CD14-positive monocyte (primary cell): Measurements from ENCODE around the gene GATA3. TPM values are rescaled to one million over a fixed set of nuclear protein-coding genes. Genes with fewer than 3 reads are reported as not detected.
A peak's percentile ranks its signal among the peaks of the same experiment; 100 is the strongest.

Source experiments
- DNase-seq, 3 donors: peaks; one replicate each; pipeline ENCODE4 v3.0.0-alpha.2; 2011 to 2022
- H2AFZ ChIP-seq: 2 replicates; pipeline ENCODE4 v1.6.0; 2012; ENCODE audit warnings: mild to moderate bottlenecking, low read depth, low read length, inconsistent platforms; ENCODE audit not compliant: insufficient read depth, poor library complexity, severe bottlenecking
- H3K27ac ChIP-seq, 2 donors: 1 replicate in 1 of 2; 2 replicates in 1 of 2; pipeline ENCODE4 v1.5.1; 2012 to 2013; ENCODE audit warnings: low read length in 2 of 2, control low read depth in 1 of 2, inconsistent platforms in 1 of 2, low read depth in 1 of 2, mild to moderate bottlenecking in 1 of 2
- H3K27me3 ChIP-seq, 2 donors: one replicate each; pipeline versions ENCODE4 v1.6.0 to v1.6.1; 2011 to 2013; ENCODE audit warnings: low read length in 2 of 2; ENCODE audit not compliant: control insufficient read depth in 2 of 2, insufficient read depth in 2 of 2
- H3K36me3 ChIP-seq, 2 donors: replicated peaks in 1 of 2; 1 replicate in 1 of 2; 2 replicates in 1 of 2; pipeline versions ENCODE4 v1.5.1 to v1.6.1; 2012 to 2013; ENCODE audit warnings: low read length in 2 of 2, control low read depth in 1 of 2, inconsistent platforms in 1 of 2, mild to moderate bottlenecking in 1 of 2; ENCODE audit not compliant: insufficient read depth in 2 of 2, control insufficient read depth in 1 of 2
- H3K4me1 ChIP-seq, 2 donors: 1 replicate in 1 of 2; 2 replicates in 1 of 2; pipeline versions ENCODE4 v1.5.1 to v1.6.1; 2012 to 2013; ENCODE audit warnings: low read length in 2 of 2, control low read depth in 1 of 2, inconsistent platforms in 1 of 2, mild to moderate bottlenecking in 1 of 2, moderate library complexity in 1 of 2; ENCODE audit not compliant: insufficient read depth in 2 of 2, control insufficient read depth in 1 of 2
- H3K4me2 ChIP-seq: replicated peaks from 2 replicates; pipeline ENCODE3; 2012; ENCODE audit warnings: low read length, moderate library complexity, mild to moderate bottlenecking; ENCODE audit not compliant: poor library complexity, severe bottlenecking; ENCODE audit errors: extremely low read depth
- H3K4me3 ChIP-seq, 3 experiments: fragments of 200-600 bp in 1 of 3; sonication (generic) in 1 of 3; replicated peaks in 1 of 3; 1 replicate in 2 of 3; 2 replicates in 1 of 3; pipeline ENCODE4 v1.5.1; 2011 to 2013; ENCODE audit warnings: low read length in 3 of 3, mild to moderate bottlenecking in 3 of 3, control low read depth in 2 of 3, low read depth in 2 of 3, inconsistent platforms in 1 of 3, moderate library complexity in 1 of 3
- H3K79me2 ChIP-seq: 2 replicates; pipeline ENCODE4 v1.6.0; 2012; ENCODE audit warnings: mild to moderate bottlenecking, control low read depth, inconsistent platforms, low read length, moderate library complexity; ENCODE audit not compliant: insufficient read depth
- H3K9ac ChIP-seq: 2 replicates; pipeline ENCODE4 v1.6.0; 2017; ENCODE audit warnings: low read length, mild to moderate bottlenecking; ENCODE audit not compliant: insufficient read depth, poor library complexity, severe bottlenecking
- H3K9me3 ChIP-seq, 2 donors: replicated peaks in 1 of 2; 1 replicate in 1 of 2; 2 replicates in 1 of 2; pipeline versions ENCODE4 v1.5.1 to v1.6.1; 2012 to 2013; ENCODE audit warnings: low read length in 2 of 2, control low read depth in 1 of 2; ENCODE audit not compliant: control insufficient read depth in 1 of 2, insufficient read depth in 1 of 2
- H4K20me1 ChIP-seq: 2 replicates; pipeline ENCODE4 v1.6.0; 2012; ENCODE audit warnings: mild to moderate bottlenecking, low read length, control low read depth, moderate library complexity; ENCODE audit not compliant: insufficient read depth
- H3K27ac Mint-ChIP-seq, 7 donors: one replicate each; pipeline ENCODE4 v1.8.0; 2020; ENCODE audit warnings: mild to moderate bottlenecking in 7 of 7, mixed read lengths in 7 of 7, moderate library complexity in 6 of 7, inconsistent platforms in 2 of 7
- H3K27me3 Mint-ChIP-seq, 3 donors: one replicate each; pipeline ENCODE4 v1.8.0; 2021 to 2022; ENCODE audit warnings: low read depth in 3 of 3, mild to moderate bottlenecking in 3 of 3, mixed read lengths in 3 of 3, moderate library complexity in 3 of 3, inconsistent platforms in 1 of 3
- H3K36me3 Mint-ChIP-seq, 2 donors: one replicate each; pipeline ENCODE4 v1.8.0; 2020; ENCODE audit warnings: mixed read lengths in 2 of 2, inconsistent platforms in 1 of 2, mild to moderate bottlenecking in 1 of 2
- H3K4me1 Mint-ChIP-seq: one replicate; pipeline ENCODE4 v1.8.0; 2020; ENCODE audit warnings: mild to moderate bottlenecking, mixed read lengths
- H3K4me3 Mint-ChIP-seq, 2 donors: one replicate each; pipeline ENCODE4 v1.8.0; 2020; ENCODE audit warnings: mild to moderate bottlenecking in 2 of 2, mixed read lengths in 2 of 2, moderate library complexity in 1 of 2
- H3K9me3 Mint-ChIP-seq, 7 donors: one replicate each; pipeline ENCODE4 v1.8.0; 2020 to 2022; ENCODE audit warnings: mixed read lengths in 7 of 7, mild to moderate bottlenecking in 6 of 7, moderate library complexity in 6 of 7, inconsistent platforms in 2 of 7
- WGBS: methylation state at CpG from one replicate; pipeline ENCODE4 v1.1.5; 2013; ENCODE audit warnings: missing lambda C conversion rate; ENCODE audit not compliant: insufficient coverage; 5-methylcytosine and 5-hydroxymethylcytosine counted together
- intact Hi-C, 2 donors: fragments of 100-400 bp; cut with micrococcal nuclease; formaldehyde crosslinking; loops; one replicate each; pipeline versions ENCODE4 v1.15.0 to v1.15.1; 2023
- polyA plus RNA-seq, 3 donors: library from polyadenylated mRNA; depleted of rRNA in 1 of 3; unstranded in 2 of 3; stranded (reverse) in 1 of 3; fragments of 300-500 nt in 2 of 3; fragments of >200 nt in 1 of 3; fragmentation: Illumina TruSeq in 2 of 3; gene quantifications; 1 replicate in 2 of 3; 2 replicates in 1 of 3; pipeline ENCODE4 v1.2.3, GENCODE V29; 2012 to 2021
- TF ChIP-seq, protein P1 (sequence below): fragments of 200-600 bp; IDR thresholded peaks from one replicate; pipeline ENCODE4 v1.8.0; 2022; ENCODE audit warnings: antibody characterized with exemption, mild to moderate bottlenecking

Gene GATA3
- polyA plus RNA-seq, 3 donors: 0.07 to 0.08 TPM; not detected in 1

DNA sequence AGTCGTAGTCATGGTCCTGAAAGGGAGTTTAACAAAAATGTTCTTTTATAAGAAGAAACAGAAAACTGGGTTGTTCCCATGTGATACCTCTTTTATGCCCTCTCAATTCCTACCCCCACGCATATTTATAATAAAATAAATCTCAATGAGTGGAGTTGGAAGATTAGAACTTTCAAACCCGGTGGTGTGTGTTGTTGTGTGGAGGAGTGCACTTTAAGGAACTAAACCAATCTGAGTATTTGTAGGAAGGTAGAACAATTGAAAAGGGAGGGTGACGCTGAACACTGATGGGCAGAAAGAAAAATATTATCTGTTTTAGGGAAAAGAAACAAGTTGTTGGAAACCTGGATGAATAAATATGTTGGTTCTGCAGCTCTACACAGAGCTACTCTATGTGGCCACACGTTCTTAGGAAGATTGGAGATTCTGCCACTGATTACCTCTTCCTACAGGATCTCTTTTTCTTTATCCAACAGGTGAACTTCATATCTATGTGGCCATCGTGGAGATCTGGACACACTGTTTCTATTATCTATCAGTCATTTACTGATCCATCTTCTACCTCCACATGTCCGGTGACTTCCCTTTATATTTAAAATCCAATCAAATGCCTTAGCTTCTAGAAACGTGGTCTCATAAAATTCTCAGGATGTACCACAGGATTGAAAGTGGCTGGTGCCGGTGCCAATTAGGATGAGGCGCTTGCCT, 13.1 kb upstream of the GATA3 start:
- 24% methylated on average over 6 of the region's 10 CpGs for WGBS
- Mint-ChIP-seq H3K36me3 (peaks cover 0 to 14% of the 10 kb centered on the region in 2 donors), H3K9me3 (peaks cover 0 to 41% (median 24%) of the 10 kb centered on the region in 7 donors), H3K27me3 (peaks cover 99% of the 10 kb centered on the region in 3 donors), H3K4me3 (peak overlapping the region in 1 of 2 donors; percentile 85), H3K27ac (no peak overlapping the region), H3K4me1 (peaks cover 35% of the 10 kb centered on the region)
- Histone ChIP-seq H3K4me1 (peaks cover 5 to 8% of the 10 kb centered on the region in 2 donors), H3K27me3 (peaks cover 95 to 99% of the 10 kb centered on the region in 2 donors), H3K9me3 (peaks cover 0 to 74% of the 10 kb centered on the region in 2 donors), H2AFZ (no peak overlapping the region), H3K9ac (no peak overlapping the region), H3K36me3 (no peaks in the 10 kb centered on the region), H3K4me3 (no peak overlapping the region), H4K20me1 (no peaks in the 10 kb centered on the region), H3K4me2 (no peak overlapping the region), H3K79me2 (no peaks in the 10 kb centered on the region), H3K27ac (no peak overlapping the region)
- intact Hi-C loops: no loop called here
- TF ChIP-seq, protein P1, sequence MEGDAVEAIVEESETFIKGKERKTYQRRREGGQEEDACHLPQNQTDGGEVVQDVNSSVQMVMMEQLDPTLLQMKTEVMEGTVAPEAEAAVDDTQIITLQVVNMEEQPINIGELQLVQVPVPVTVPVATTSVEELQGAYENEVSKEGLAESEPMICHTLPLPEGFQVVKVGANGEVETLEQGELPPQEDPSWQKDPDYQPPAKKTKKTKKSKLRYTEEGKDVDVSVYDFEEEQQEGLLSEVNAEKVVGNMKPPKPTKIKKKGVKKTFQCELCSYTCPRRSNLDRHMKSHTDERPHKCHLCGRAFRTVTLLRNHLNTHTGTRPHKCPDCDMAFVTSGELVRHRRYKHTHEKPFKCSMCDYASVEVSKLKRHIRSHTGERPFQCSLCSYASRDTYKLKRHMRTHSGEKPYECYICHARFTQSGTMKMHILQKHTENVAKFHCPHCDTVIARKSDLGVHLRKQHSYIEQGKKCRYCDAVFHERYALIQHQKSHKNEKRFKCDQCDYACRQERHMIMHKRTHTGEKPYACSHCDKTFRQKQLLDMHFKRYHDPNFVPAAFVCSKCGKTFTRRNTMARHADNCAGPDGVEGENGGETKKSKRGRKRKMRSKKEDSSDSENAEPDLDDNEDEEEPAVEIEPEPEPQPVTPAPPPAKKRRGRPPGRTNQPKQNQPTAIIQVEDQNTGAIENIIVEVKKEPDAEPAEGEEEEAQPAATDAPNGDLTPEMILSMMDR: no peak
- DNase-seq: no peak

DNA sequence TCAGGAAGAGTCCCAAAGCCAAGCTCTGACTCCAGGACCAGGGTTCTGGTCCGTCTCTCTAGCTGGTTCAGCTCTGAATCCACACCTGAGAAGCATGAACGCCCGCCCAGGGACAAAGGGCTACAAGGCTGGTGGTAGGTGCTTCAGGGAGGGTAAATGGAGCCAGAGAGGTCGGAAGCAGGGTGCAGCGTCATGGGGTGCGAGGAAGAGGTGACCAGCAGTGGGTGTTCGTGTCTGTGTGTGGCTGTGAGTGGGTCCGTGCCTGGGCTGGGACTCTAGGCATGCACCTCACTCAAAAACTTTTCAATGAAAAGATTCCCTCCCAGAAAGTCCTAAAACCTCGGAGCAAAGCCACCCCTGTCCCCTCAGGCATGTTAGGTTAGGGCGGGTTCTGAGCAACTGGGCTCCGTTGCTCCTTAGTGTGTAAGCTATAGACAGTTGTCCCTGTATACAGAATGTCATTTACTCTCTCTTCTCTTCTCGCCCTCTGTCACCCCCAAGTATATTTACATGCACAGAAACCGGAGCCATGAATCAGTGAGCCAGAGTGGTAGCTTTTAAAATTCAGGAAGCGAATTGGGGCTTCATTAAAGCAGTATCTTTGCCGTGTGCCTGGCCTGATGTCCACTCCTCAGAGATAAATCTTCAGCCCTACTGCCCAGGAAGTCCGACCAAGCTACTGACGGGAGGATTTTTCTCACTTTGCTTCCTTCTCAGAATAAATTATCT, 12.3 kb upstream of the GATA3 start:
- Mint-ChIP-seq H3K27me3 (peaks cover 99% of the 10 kb centered on the region in 3 donors), H3K4me3 (peak overlapping the region in 1 of 2 donors; percentile 85), H3K4me1 (peaks cover 35% of the 10 kb centered on the region), H3K36me3 (peaks cover 0 to 14% of the 10 kb centered on the region in 2 donors), H3K9me3 (peaks cover 0 to 42% (median 23%) of the 10 kb centered on the region in 7 donors), H3K27ac (no peak overlapping the region)
- no peaks in the 10 kb centered on the region for H3K36me3 ChIP-seq
- H3K27me3 ChIP-seq: peaks cover 95 to 99% of the 10 kb centered on the region in 2 donors
- H3K4me3 ChIP-seq: no peak overlapping the region
- H3K27ac ChIP-seq: no peak overlapping the region
- no peak overlapping the region for H3K9ac ChIP-seq
- no peak overlapping the region for H3K4me2 ChIP-seq
- H2AFZ ChIP-seq: no peak overlapping the region
- no peaks in the 10 kb centered on the region for H3K79me2 ChIP-seq
- peaks cover 0 to 76% of the 10 kb centered on the region in 2 donors for H3K9me3 ChIP-seq
- intact Hi-C loops: no loop called here
- TF ChIP-seq, protein P1: no peak
- WGBS: 13% methylated on average over 11 of the region's 17 CpGs
- no peak for DNase-seq
- H3K4me1 ChIP-seq: peaks cover 5 to 8% of the 10 kb centered on the region in 2 donors
- H4K20me1 ChIP-seq: no peaks in the 10 kb centered on the region
